ENCODE data around the gene DNAJC27.
A peak's percentile ranks its signal among the peaks of the same experiment; 100 is the strongest.

DNAJC27 gene

GRCh38 chr2:24918326-24919036 lies 53.3 kb downstream of the DNAJC27 start:
- H3K9ac ChIP-seq: peak overlapping the region in 10 of 11 experiments; percentile 76 to 85 (median 82); a peak in 16 of 22 replicates
- peak overlapping the region; percentile 90 to 99 (median 94) for H3K4me2 ChIP-seq
- peaks cover 0 to 36% (median 6%) of the 10 kb centered on the region in 11 experiments; a peak in 6 of 22 replicates for H3K36me3 ChIP-seq
- H4K20me1 ChIP-seq: peaks cover 0 to 58% (median 50%) of the 10 kb centered on the region in 11 experiments; a peak in 18 of 22 replicates
- peaks cover 30 to 58% (median 49%) of the 10 kb centered on the region in 10 experiments for H3K4me1 ChIP-seq
- H3K27me3 ChIP-seq: peaks cover 0 to 12% (median 0%) of the 10 kb centered on the region in 11 experiments; a peak in 5 of 22 replicates
- no peaks in the 10 kb centered on the region for H3K9me3 ChIP-seq (replicated peaks in 1 of 11)
- H3K27ac ChIP-seq: no peak overlapping the region; a peak in 1 of 22 replicates
- peak overlapping the region in 9 of 10 experiments; percentile 78 to 87 (median 82); a peak in 19 of 20 replicates for H3K4me3 ChIP-seq
- no peak for TF ChIP-seq Cebpa-rat (IDR thresholded peaks at IDR 0.05)

- peaks cover 0 to 65% (median 50%) of the 10 kb centered on the region in 11 experiments; a peak in 18 of 22 replicates for H4K20me1 ChIP-seq
- TF ChIP-seq Cebpa-rat (IDR thresholded peaks at IDR 0.05): no peak
- peak overlapping the region in 3 of 10 experiments; percentile 83 to 87 (median 86); a peak in 4 of 20 replicates for H3K4me3 ChIP-seq
- peaks cover 0 to 43% (median 12%) of the 10 kb centered on the region in 11 experiments; a peak in 10 of 22 replicates for H3K36me3 ChIP-seq
- H3K9me3 ChIP-seq (replicated peaks in 1 of 11): no peaks in the 10 kb centered on the region
- H3K27ac ChIP-seq: no peak overlapping the region
- peaks cover 30 to 62% (median 49%) of the 10 kb centered on the region in 10 experiments for H3K4me1 ChIP-seq
- H3K4me2 ChIP-seq: peak overlapping the region; percentile 90 to 99 (median 94)
- peak overlapping the region in 8 of 11 experiments; percentile 6 to 85 (median 82); a peak in 8 of 22 replicates for H3K9ac ChIP-seq
- H3K27me3 ChIP-seq: peaks cover 0 to 12% (median 0%) of the 10 kb centered on the region in 11 experiments; a peak in 5 of 22 replicates
These were observed 53.9 kb downstream of the DNAJC27 start for GRCh38 chr2:24917731-24918325.

- Histone ChIP-seq H3K4me2 (peak overlapping the region; percentile 90 to 99 (median 94)), H3K9me3 (replicated peaks in 1 of 11) (no peaks in the 10 kb centered on the region), H3K36me3 (peaks cover 0 to 50% (median 16%) of the 10 kb centered on the region in 11 experiments; a peak in 15 of 22 replicates), H3K4me1 (peaks cover 30 to 62% (median 49%) of the 10 kb centered on the region in 10 experiments), H4K20me1 (peaks cover 0 to 67% (median 50%) of the 10 kb centered on the region in 11 experiments; a peak in 18 of 22 replicates), H3K9ac (peak overlapping the region in 9 of 11 experiments; percentile 6 to 85 (median 16); a peak in 5 of 22 replicates), H3K27me3 (peaks cover 0 to 12% (median 0%) of the 10 kb centered on the region in 11 experiments; a peak in 5 of 22 replicates), H3K4me3 (peak overlapping the region in 2 of 10 experiments; percentile 86 to 87; a peak in 3 of 20 replicates), H3K27ac (no peak overlapping the region)
- TF ChIP-seq Cebpa-rat (IDR thresholded peaks at IDR 0.05): no peak
These were observed 54.7 kb downstream of the DNAJC27 start for GRCh38 chr2:24917086-24917485.

GRCh38 chr2:24915796-24916195 lies 56.0 kb downstream of the DNAJC27 start:
- peaks cover under 1 to 10% (median 4%) of the 10 kb centered on the region in 11 experiments; a peak in 12 of 22 replicates for H3K9me3 ChIP-seq (replicated peaks in 1 of 11)
- no peak for TF ChIP-seq Cebpa-rat (IDR thresholded peaks at IDR 0.05)
- peaks cover 30 to 61% (median 47%) of the 10 kb centered on the region in 10 experiments for H3K4me1 ChIP-seq
- H4K20me1 ChIP-seq: peaks cover 0 to 67% (median 50%) of the 10 kb centered on the region in 11 experiments; a peak in 18 of 22 replicates
- peaks cover 0 to 4% (median 0%) of the 10 kb centered on the region in 11 experiments; a peak in 5 of 22 replicates for H3K27me3 ChIP-seq
- no peak overlapping the region for H3K9ac ChIP-seq
- no peak overlapping the region for H3K4me3 ChIP-seq
- peaks cover 0 to 63% (median 27%) of the 10 kb centered on the region in 11 experiments; a peak in 19 of 22 replicates for H3K36me3 ChIP-seq
- no peak overlapping the region for H3K27ac ChIP-seq
- H3K4me2 ChIP-seq: peak overlapping the region in 7 of 11 experiments; percentile 26 to 99 (median 94); a peak in 8 of 22 replicates

GRCh38 chr2:24915175-24915574 lies 56.6 kb downstream of the DNAJC27 start:
- Histone ChIP-seq H3K27ac (no peak overlapping the region), H3K4me1 (peaks cover 30 to 61% (median 46%) of the 10 kb centered on the region in 10 experiments), H3K27me3 (no peaks in the 10 kb centered on the region), H3K4me3 (no peak overlapping the region), H3K9me3 (replicated peaks in 1 of 11) (peaks cover 7 to 16% (median 10%) of the 10 kb centered on the region in 11 experiments; a peak in 16 of 22 replicates), H3K4me2 (peak overlapping the region in 8 of 11 experiments; percentile 12 to 96 (median 32); a peak in 10 of 22 replicates), H3K36me3 (peaks cover 2 to 69% (median 33%) of the 10 kb centered on the region in 11 experiments; a peak in 20 of 22 replicates), H4K20me1 (peaks cover 0 to 67% (median 50%) of the 10 kb centered on the region in 11 experiments; a peak in 18 of 22 replicates), H3K9ac (peak overlapping the region in 2 of 11 experiments; percentile 24 to 31; a peak in 2 of 22 replicates)
- TF ChIP-seq Cebpa-rat (IDR thresholded peaks at IDR 0.05): no peak

- H3K4me3 ChIP-seq: no peak overlapping the region
- no peaks in the 10 kb centered on the region for H3K27me3 ChIP-seq
- H4K20me1 ChIP-seq: peaks cover 0 to 67% (median 50%) of the 10 kb centered on the region in 11 experiments; a peak in 18 of 22 replicates
- no peak for TF ChIP-seq Cebpa-rat (IDR thresholded peaks at IDR 0.05)
- H3K27ac ChIP-seq: no peak overlapping the region
- 0 out of 22 replicates have a peak overlapping the region, but pooled peaks of 2 of the 11 experiments have one; percentile 24 to 31 for H3K9ac ChIP-seq
- H3K36me3 ChIP-seq: peaks cover 6 to 74% (median 38%) of the 10 kb centered on the region in 11 experiments; a peak in 20 of 22 replicates
- H3K4me2 ChIP-seq: peak overlapping the region in 7 of 11 experiments; percentile 12 to 96 (median 32); a peak in 5 of 22 replicates
- peaks cover 7 to 20% (median 14%) of the 10 kb centered on the region in 11 experiments; a peak in 16 of 22 replicates for H3K9me3 ChIP-seq (replicated peaks in 1 of 11)
- peaks cover 30 to 61% (median 46%) of the 10 kb centered on the region in 10 experiments for H3K4me1 ChIP-seq
These were observed 57.0 kb downstream of the DNAJC27 start for GRCh38 chr2:24914713-24915112.

GRCh38 chr2:24913911-24914310 lies 57.8 kb downstream of the DNAJC27 start:
- no peak overlapping the region for H3K4me2 ChIP-seq

GRCh38 chr2:24912986-24913385 lies 58.8 kb downstream of the DNAJC27 start:
- H3K27me3 ChIP-seq: no peaks in the 10 kb centered on the region
- peaks cover 0 to 60% (median 36%) of the 10 kb centered on the region in 11 experiments; a peak in 18 of 22 replicates for H4K20me1 ChIP-seq
- TF ChIP-seq Cebpa-rat (IDR thresholded peaks at IDR 0.05): no peak
- H3K36me3 ChIP-seq: peaks cover 6 to 80% (median 44%) of the 10 kb centered on the region in 11 experiments; a peak in 20 of 22 replicates
- no peak overlapping the region for H3K27ac ChIP-seq
- no peak overlapping the region for H3K9ac ChIP-seq
- no peak overlapping the region for H3K4me2 ChIP-seq
- peaks cover 7 to 21% (median 14%) of the 10 kb centered on the region in 11 experiments; a peak in 16 of 22 replicates for H3K9me3 ChIP-seq (replicated peaks in 1 of 11)
- H3K4me3 ChIP-seq: no peak overlapping the region
- H3K4me1 ChIP-seq: peaks cover 15 to 46% (median 32%) of the 10 kb centered on the region in 10 experiments

More at GRCh38 chr2:24913911-24914310, 57.8 kb downstream of the DNAJC27 start:
- no peak for TF ChIP-seq Cebpa-rat (IDR thresholded peaks at IDR 0.05)
- H3K9me3 ChIP-seq (replicated peaks in 1 of 11): peaks cover 7 to 21% (median 14%) of the 10 kb centered on the region in 11 experiments; a peak in 16 of 22 replicates
- no peak overlapping the region for H3K27ac ChIP-seq
- H3K36me3 ChIP-seq: peaks cover 6 to 81% (median 44%) of the 10 kb centered on the region in 11 experiments; a peak in 20 of 22 replicates
- no peaks in the 10 kb centered on the region for H3K27me3 ChIP-seq
- H3K4me3 ChIP-seq: no peak overlapping the region
- H3K9ac ChIP-seq: no peak overlapping the region
- peaks cover 0 to 65% (median 46%) of the 10 kb centered on the region in 11 experiments; a peak in 18 of 22 replicates for H4K20me1 ChIP-seq
- peaks cover 24 to 55% (median 41%) of the 10 kb centered on the region in 10 experiments for H3K4me1 ChIP-seq

Measured in BLaER1 treated with 17β-estradiol and CSF1 and Interleukin-3, amounts not matched to agents 10 nM and 100 nM (cell line).